Dermis microvascular lymphatic vessel endothelial cell (primary cell): ENCODE measurements around the gene RASSF9. TPM values are rescaled to one million over a fixed set of nuclear protein-coding genes. Genes with fewer than 3 reads are reported as not detected.

Source experiments
- total RNA-seq: library from RNA; depleted of rRNA; stranded (reverse); fragments of >200 nt; gene quantifications from 2 replicates; pipeline ENCODE4 v1.2.1, GENCODE V29; 2014

RASSF9 gene
- total RNA-seq, 1 donor from 2014 or later = 5.6 TPM

Other genes starting within 250 kb of the RASSF9 start
- gene NTS, start 37.9 kb upstream of the RASSF9 start, total RNA-seq = 0.26 and 0.89 TPM in 2 replicates